ENCODE measurements around the gene RHOG.

- TF ChIP-seq CTCF (IDR thresholded peaks at IDR 0.05; ENCODE audit: insufficient read depth, low read length) (no peak), POLR2AphosphoS5 (IDR thresholded peaks at IDR 0.05; ENCODE audit: low read depth) (no peak), SPI1 (IDR thresholded peaks at IDR 0.05; ENCODE audit: borderline replicate concordance, low read depth) (no peak), REST (IDR thresholded peaks at IDR 0.05; ENCODE audit: insufficient replicate concordance, low read depth) (no peak)
Measured at GRCh38 chr11:3859373-3859881, 18.7 kb upstream of the RHOG start.

Data from HL-60 (cell line).